A673 (cell line): ENCODE results near the gene TRABD2A. TPM values are rescaled to one million over a fixed set of nuclear protein-coding genes. Genes with fewer than 3 reads are reported as not detected.

Source experiments
- BruUV-seq: library from RNA; stranded (reverse); fragments of 400-500 nt; replicated peaks from 2 replicates; lab custom pipeline; 2021; lab: Mats Ljungman, UMichigan
- CTCF ChIA-PET: fragments of 300-600 bp; sonication (Branson Sonifier 250); formaldehyde crosslinking; loops from one replicate; lab custom pipeline; 2022; ENCODE audit warnings: antibody characterized with exemption; lab: Charles Lee
- POLR2A ChIA-PET: fragments of 300-600 bp; sonication (Branson Sonifier 250); formaldehyde crosslinking; loops from one replicate; lab custom pipeline; 2022; ENCODE audit warnings: antibody characterized with exemption; ENCODE audit not compliant: low non-redundant PET; lab: Charles Lee
- DNase-seq: peaks from one replicate; pipeline ENCODE4 v3.0.0-alpha.2; 2015; ENCODE audit warnings: low spot score
- H3K27ac ChIP-seq: fragments of 200-600 bp; sonication (generic); 2 replicates; pipeline ENCODE4 v1.5.1; 2016; ENCODE audit warnings: mixed run types, low read depth, mild to moderate bottlenecking, mixed read lengths, antibody characterized with exemption, low read length; ENCODE audit not compliant: poor library complexity, severe bottlenecking
- H3K27me3 ChIP-seq: fragments of 200-600 bp; sonication (generic); replicated peaks from 2 replicates; pipeline ENCODE4 v1.6.1; 2017; ENCODE audit warnings: mixed run types, low read depth, mild to moderate bottlenecking, mixed read lengths, antibody characterized with exemption, low read length; ENCODE audit not compliant: insufficient read depth, poor library complexity
- H3K36me3 ChIP-seq: fragments of 200-600 bp; sonication (generic); 2 replicates; pipeline ENCODE4 v1.6.1; 2016; ENCODE audit warnings: mixed run types, mild to moderate bottlenecking, mixed read lengths, antibody characterized with exemption, low read length; ENCODE audit not compliant: insufficient read depth, poor library complexity, severe bottlenecking
- H3K4me1 ChIP-seq: fragments of 200-600 bp; sonication (generic); 2 replicates; pipeline ENCODE4 v1.6.1; 2017; ENCODE audit warnings: mixed run types, mild to moderate bottlenecking, mixed read lengths, antibody characterized with exemption, low read length; ENCODE audit not compliant: insufficient read depth, poor library complexity, severe bottlenecking
- H3K4me3 ChIP-seq: fragments of 200-600 bp; sonication (generic); 2 replicates; pipeline ENCODE4 v1.5.1; 2016; ENCODE audit warnings: low read depth, mixed run types, mild to moderate bottlenecking, mixed read lengths, low read length; ENCODE audit not compliant: poor library complexity, severe bottlenecking
- H3K9me3 ChIP-seq: fragments of 200-600 bp; sonication (generic); 2 replicates; pipeline ENCODE4 v1.6.1; 2016; ENCODE audit warnings: mixed run types, low read depth, mild to moderate bottlenecking, mixed read lengths, antibody characterized with exemption, low read length; ENCODE audit not compliant: poor library complexity, severe bottlenecking
- EZH2 ChIP-seq: fragments of 200-600 bp; sonication (generic); IDR thresholded peaks from 2 replicates; pipeline ENCODE4 v1.6.1; 2017; ENCODE audit warnings: borderline replicate concordance, low read depth, mild to moderate bottlenecking, mixed read lengths, antibody characterized with exemption, low read length; ENCODE audit not compliant: poor library complexity, severe bottlenecking
- intact Hi-C: fragments of 100-400 bp; cut with micrococcal nuclease; formaldehyde crosslinking; loops from one replicate; pipeline ENCODE4 v1.10.0; 2022; ENCODE audit not compliant: unreplicated experiment
- total RNA-seq: library from RNA; stranded (reverse); gene quantifications from 2 replicates; pipeline ENCODE4 v1.2.3, GENCODE V29; 2021
- TF ChIP-seq, protein P1 (sequence below): fragments of 300-800, 200-600 bp; sonication (generic); conservative IDR thresholded peaks from 2 replicates; pipeline ENCODE4 v1.5.1; 2017; ENCODE audit warnings: low read depth, mild to moderate bottlenecking, antibody characterized with exemption, low read length, moderate library complexity, mixed read lengths

Gene TRABD2A
- total RNA-seq, 1 experiment from 2014 or later = 0.67 TPM

DNA sequence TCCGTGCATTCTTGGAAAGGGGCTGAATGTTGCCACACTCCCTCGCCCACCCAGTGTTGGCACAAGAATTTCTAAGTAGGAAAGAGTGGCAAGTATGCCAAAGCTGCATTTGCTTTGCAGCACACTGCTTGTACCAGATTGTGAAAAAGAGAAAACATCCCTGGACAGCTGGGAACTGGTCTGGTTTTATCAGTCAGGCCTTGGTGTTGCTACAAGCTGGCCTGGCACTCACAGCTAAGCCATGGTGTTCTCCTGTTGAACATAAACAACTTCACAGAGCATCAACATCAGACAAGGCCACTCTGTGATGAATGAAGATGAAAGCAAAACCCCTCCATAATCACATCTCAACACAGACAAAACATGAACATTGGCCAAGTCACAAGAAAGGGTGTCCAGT, 4.2 kb upstream of the TRABD2A start:
- Histone ChIP-seq H3K27ac (no peak overlapping the region), H3K9me3 (no peaks in the 10 kb centered on the region), H3K4me1 (peaks cover 17% of the 10 kb centered on the region), H3K36me3 (no peaks in the 10 kb centered on the region), H3K27me3 (peaks cover 32% of the 10 kb centered on the region), H3K4me3 (no peak overlapping the region)
- intact Hi-C loops = no loop called here
- CTCF ChIA-PET = no interaction called here
- TF ChIP-seq EZH2 = no peak
- TF ChIP-seq, protein P1, sequence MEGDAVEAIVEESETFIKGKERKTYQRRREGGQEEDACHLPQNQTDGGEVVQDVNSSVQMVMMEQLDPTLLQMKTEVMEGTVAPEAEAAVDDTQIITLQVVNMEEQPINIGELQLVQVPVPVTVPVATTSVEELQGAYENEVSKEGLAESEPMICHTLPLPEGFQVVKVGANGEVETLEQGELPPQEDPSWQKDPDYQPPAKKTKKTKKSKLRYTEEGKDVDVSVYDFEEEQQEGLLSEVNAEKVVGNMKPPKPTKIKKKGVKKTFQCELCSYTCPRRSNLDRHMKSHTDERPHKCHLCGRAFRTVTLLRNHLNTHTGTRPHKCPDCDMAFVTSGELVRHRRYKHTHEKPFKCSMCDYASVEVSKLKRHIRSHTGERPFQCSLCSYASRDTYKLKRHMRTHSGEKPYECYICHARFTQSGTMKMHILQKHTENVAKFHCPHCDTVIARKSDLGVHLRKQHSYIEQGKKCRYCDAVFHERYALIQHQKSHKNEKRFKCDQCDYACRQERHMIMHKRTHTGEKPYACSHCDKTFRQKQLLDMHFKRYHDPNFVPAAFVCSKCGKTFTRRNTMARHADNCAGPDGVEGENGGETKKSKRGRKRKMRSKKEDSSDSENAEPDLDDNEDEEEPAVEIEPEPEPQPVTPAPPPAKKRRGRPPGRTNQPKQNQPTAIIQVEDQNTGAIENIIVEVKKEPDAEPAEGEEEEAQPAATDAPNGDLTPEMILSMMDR = no peak
- no TSS peak for BruUV-seq
- POLR2A ChIA-PET = no interaction called here
- no peak for DNase-seq

DNA sequence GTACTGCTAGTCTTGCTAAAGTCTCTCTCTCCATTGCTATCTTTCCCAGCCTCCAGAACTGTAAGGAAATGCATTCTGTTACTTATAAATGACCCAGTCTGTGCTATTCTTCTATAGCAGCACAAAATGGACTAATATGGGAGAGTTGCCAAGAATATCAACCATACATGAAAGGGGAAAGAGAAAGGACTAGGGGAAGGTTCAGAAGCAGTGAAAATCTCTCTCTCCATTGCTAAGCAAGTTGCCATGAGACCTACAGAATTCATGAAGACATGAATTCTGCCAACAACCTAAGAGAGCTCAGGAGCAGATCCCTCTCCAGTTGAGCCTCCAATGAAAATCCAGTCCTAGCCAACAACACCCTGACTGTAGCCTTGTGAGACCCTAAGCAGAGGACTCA, 3.6 kb upstream of the TRABD2A start:
- no peak for DNase-seq
- no peaks in the 10 kb centered on the region for H3K36me3 ChIP-seq
- peaks cover 39% of the 10 kb centered on the region for H3K27me3 ChIP-seq
- no peaks in the 10 kb centered on the region for H3K9me3 ChIP-seq
- no peak overlapping the region for H3K27ac ChIP-seq
- TF ChIP-seq EZH2 = no peak
- TF ChIP-seq, protein P1 = no peak
- BruUV-seq = no TSS peak
- intact Hi-C loops = loop anchor here (5.0 kb wide), 1 partner anchor 392 kb away; no protein-coding TSS in a partner anchor
- H3K4me1 ChIP-seq = peaks cover 18% of the 10 kb centered on the region
- CTCF ChIA-PET = no interaction called here
- H3K4me3 ChIP-seq = no peak overlapping the region
- POLR2A ChIA-PET = no interaction called here

GRCh38 chr2:84882775-84883550, 2.1 kb upstream of the TRABD2A start:
- CTCF ChIA-PET = interaction anchor here (0.6 to 1.0 kb wide), 5 partner anchors 22 to 319 kb away, joined by 3 to 4 read pairs (median 4); partner anchors contain the start of gene TMSB10
- Histone ChIP-seq H3K4me3 (no peak overlapping the region), H3K36me3 (no peaks in the 10 kb centered on the region), H3K4me1 (peaks cover 18% of the 10 kb centered on the region), H3K27ac (no peak overlapping the region), H3K9me3 (no peaks in the 10 kb centered on the region), H3K27me3 (peaks cover 53% of the 10 kb centered on the region)
- TF ChIP-seq, protein P1 = no peak
- TF ChIP-seq EZH2 = no peak
- DNase-seq = no peak
- intact Hi-C loops = loop anchor here (1.0 to 5.0 kb wide), 2 partner anchors 44 to 391 kb away; no protein-coding TSS in a partner anchor
- BruUV-seq = no TSS peak
- POLR2A ChIA-PET = no interaction called here
